ENCODE data around the gene SYNM. TPM values are rescaled to one million over a fixed set of nuclear protein-coding genes. Genes with fewer than 3 reads are reported as not detected.
A peak's percentile ranks its signal among the peaks of the same experiment; 100 is the strongest.

Gene SYNM
- total RNA-seq, 1 experiment from 2014 or later: 1.9 TPM

DNA sequence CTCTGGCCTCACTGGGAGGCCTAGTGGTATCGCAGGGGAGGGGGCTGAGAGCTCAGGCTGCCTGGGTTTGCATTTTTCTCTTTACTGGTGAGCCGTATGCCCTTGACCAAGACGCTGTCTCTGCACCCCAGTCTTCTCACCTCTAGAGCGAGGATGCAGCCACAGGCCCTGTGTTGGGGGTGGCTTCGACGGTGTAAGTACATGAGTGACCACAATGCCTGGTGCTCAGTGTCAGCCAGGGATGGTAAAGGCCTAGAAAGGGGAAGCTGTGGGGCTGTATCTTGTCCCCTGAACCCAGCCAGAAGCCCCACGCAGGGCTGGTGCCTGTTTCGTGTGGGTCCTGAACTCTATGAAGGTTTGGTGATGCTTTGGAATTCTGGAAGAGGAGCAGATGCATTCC, 19.8 kb downstream of the SYNM start:
- H3K14ac ChIP-seq (ENCODE audit: insufficient read depth, low read length): no peak overlapping the region
- H3K56ac ChIP-seq (ENCODE audit: insufficient read length, low read depth, low read length): no peak overlapping the region
- H2BK12ac ChIP-seq (ENCODE audit: insufficient read length, low read depth, low read length): no peak overlapping the region
- no peaks in the 10 kb centered on the region; the same call in 1 of the 2 replicates for H3K27me3 Mint-ChIP-seq (ENCODE audit: low read depth)
- H4K91ac ChIP-seq (ENCODE audit: insufficient read length, low read depth, low read length): no peak overlapping the region
- no peak overlapping the region for H3K27ac ChIP-seq (ENCODE audit: insufficient read length, low read depth, low read length)
- no peak overlapping the region for H3K4me2 ChIP-seq (ENCODE audit: insufficient read depth, insufficient read length, low read length)
- no peak overlapping the region for H2AK5ac ChIP-seq (ENCODE audit: insufficient read length, low read length)
- H3K23ac ChIP-seq (ENCODE audit: insufficient read length, low read depth, low read length): no peak overlapping the region
- no peak overlapping the region for H3T11ph ChIP-seq (ENCODE audit: low read length)
- H2BK20ac ChIP-seq (ENCODE audit: low read depth, low read length, poor library complexity, severe bottlenecking): no peak overlapping the region
- H2BK5ac ChIP-seq (ENCODE audit: insufficient read length, low read length): no peak overlapping the region
- H4K5ac ChIP-seq (ENCODE audit: insufficient read length, low read depth, low read length): no peak overlapping the region
- peaks cover 0 to 2% (median 0%) of the 10 kb centered on the region in 3 experiments; a peak in 3 of 7 replicates for H3K36me3 Mint-ChIP-seq (ENCODE audit: insufficient read depth in 1 of 3, low read depth in 3 of 3)
- H2AFZ ChIP-seq (ENCODE audit: low read length): no peak overlapping the region
- H3K9ac ChIP-seq (ENCODE audit: extremely low read depth, insufficient read length, low read length): no peak overlapping the region
- no peaks in the 10 kb centered on the region for H3K9me3 Mint-ChIP-seq
- H2BK15ac ChIP-seq (ENCODE audit: low read depth, low read length): no peak overlapping the region
- no peaks in the 10 kb centered on the region; the same call in 1 of the 2 replicates for H3K4me1 ChIP-seq (ENCODE audit: insufficient read depth, low read length)
- no CpG with 5 or more reads among the region's 8 CpGs for WGBS (ENCODE audit: extremely low coverage, insufficient read length, low lambda C conversion rate)
- no peaks in the 10 kb centered on the region for H3K9me3 ChIP-seq (ENCODE audit: control insufficient read depth, low read depth, low read length)
- H3K4ac ChIP-seq (ENCODE audit: low read depth, low read length): no peak overlapping the region
- no peaks in the 10 kb centered on the region for H3K79me1 ChIP-seq (ENCODE audit: insufficient read depth, low read depth, low read length, poor library complexity, severe bottlenecking)
- no peak overlapping the region for H3K4me3 Mint-ChIP-seq
- TF ChIP-seq, protein P1, sequence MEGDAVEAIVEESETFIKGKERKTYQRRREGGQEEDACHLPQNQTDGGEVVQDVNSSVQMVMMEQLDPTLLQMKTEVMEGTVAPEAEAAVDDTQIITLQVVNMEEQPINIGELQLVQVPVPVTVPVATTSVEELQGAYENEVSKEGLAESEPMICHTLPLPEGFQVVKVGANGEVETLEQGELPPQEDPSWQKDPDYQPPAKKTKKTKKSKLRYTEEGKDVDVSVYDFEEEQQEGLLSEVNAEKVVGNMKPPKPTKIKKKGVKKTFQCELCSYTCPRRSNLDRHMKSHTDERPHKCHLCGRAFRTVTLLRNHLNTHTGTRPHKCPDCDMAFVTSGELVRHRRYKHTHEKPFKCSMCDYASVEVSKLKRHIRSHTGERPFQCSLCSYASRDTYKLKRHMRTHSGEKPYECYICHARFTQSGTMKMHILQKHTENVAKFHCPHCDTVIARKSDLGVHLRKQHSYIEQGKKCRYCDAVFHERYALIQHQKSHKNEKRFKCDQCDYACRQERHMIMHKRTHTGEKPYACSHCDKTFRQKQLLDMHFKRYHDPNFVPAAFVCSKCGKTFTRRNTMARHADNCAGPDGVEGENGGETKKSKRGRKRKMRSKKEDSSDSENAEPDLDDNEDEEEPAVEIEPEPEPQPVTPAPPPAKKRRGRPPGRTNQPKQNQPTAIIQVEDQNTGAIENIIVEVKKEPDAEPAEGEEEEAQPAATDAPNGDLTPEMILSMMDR (conservative IDR thresholded peaks at IDR 0.05): no peak
- no peak for DNase-seq
- H3K79me2 ChIP-seq (ENCODE audit: insufficient read depth, low read length): no peaks in the 10 kb centered on the region
- H3K27me3 ChIP-seq (ENCODE audit: insufficient read depth, low read length): no peaks in the 10 kb centered on the region
- H4K8ac ChIP-seq (replicated peaks; ENCODE audit: insufficient read length, low read depth, low read length): no peak overlapping the region
- peak overlapping the region in 2 of 3 experiments; percentile 23 to 30; a peak in 1 of 7 replicates for H3K27ac Mint-ChIP-seq
- H4K20me1 ChIP-seq (ENCODE audit: control insufficient read depth, insufficient read depth, insufficient read length): no peaks in the 10 kb centered on the region
- H3K4me1 Mint-ChIP-seq: peaks cover 24 to 28% of the 10 kb centered on the region in 2 experiments
- H3K18ac ChIP-seq (ENCODE audit: insufficient read length, low read depth, low read length): no peak overlapping the region
- no peak overlapping the region for H2BK120ac ChIP-seq (ENCODE audit: low read depth, low read length, poor library complexity, severe bottlenecking)
- H3K23me2 ChIP-seq (ENCODE audit: insufficient read length, low read depth, low read length, poor library complexity, severe bottlenecking): no peaks in the 10 kb centered on the region

Measured in H9 (cell line).